C4-2B (cell line): ENCODE results near the gene NID2.
A peak's percentile ranks its signal among the peaks of the same experiment; 100 is the strongest.

ENCODE experiments used
- H3K27ac ChIP-seq: fragments of 450-650 bp; 2 replicates; pipeline ENCODE4 v1.5.1; 2017
- CTCF ChIP-seq: fragments of 450-650 bp; conservative IDR thresholded peaks from 2 replicates; pipeline ENCODE4 v1.5.1; 2017; ENCODE audit warnings: mild to moderate bottlenecking
- ZFX ChIP-seq: fragments of 450-650 bp; IDR thresholded peaks from 2 replicates; pipeline ENCODE4 v1.6.1; 2017

NID2 gene

GRCh38 chr14:52072266-52072780 lies 3.5 kb upstream of the NID2 start:
- no peak overlapping the region for H3K27ac ChIP-seq
- no peak for TF ChIP-seq ZFX
- no peak for TF ChIP-seq CTCF

- TF ChIP-seq CTCF (0 out of 2 replicates have a peak, but pooled peaks have one; percentile 9), ZFX (no peak)
- no peak overlapping the region for H3K27ac ChIP-seq
Observed at GRCh38 chr14:52071675-52072074, 2.8 kb upstream of the NID2 start.

- TF ChIP-seq CTCF (no peak), ZFX (no peak)
- no peak overlapping the region for H3K27ac ChIP-seq
Observed at GRCh38 chr14:52070051-52070431, 1.2 kb upstream of the NID2 start.

GRCh38 chr14:52069307-52070050 lies 620 bp upstream of the NID2 start:
- no peak overlapping the region for H3K27ac ChIP-seq

GRCh38 chr14:52067873-52068614 lies 815 bp downstream of the NID2 start:
- no peak overlapping the region for H3K27ac ChIP-seq
- no peak for TF ChIP-seq ZFX
- TF ChIP-seq CTCF: no peak

More at GRCh38 chr14:52069307-52070050, 620 bp upstream of the NID2 start:
- TF ChIP-seq ZFX (no peak), CTCF (no peak)

GRCh38 chr14:52064174-52064573 lies 4.7 kb downstream of the NID2 start:
- H3K27ac ChIP-seq: no peak overlapping the region
- no peak for TF ChIP-seq ZFX
- no peak for TF ChIP-seq CTCF

- TF ChIP-seq CTCF (no peak), ZFX (no peak)
- H3K27ac ChIP-seq: no peak overlapping the region
Observed at GRCh38 chr14:52063052-52063462, 5.8 kb downstream of the NID2 start.
